ENCODE data around the gene NLRP6.
"Not testable (repeated sequence)": the region's sequence is repeated elsewhere in the genome, so short reads cannot be mapped to it uniquely, and the experiment has no call there.

The NLRP6 gene

DNA sequence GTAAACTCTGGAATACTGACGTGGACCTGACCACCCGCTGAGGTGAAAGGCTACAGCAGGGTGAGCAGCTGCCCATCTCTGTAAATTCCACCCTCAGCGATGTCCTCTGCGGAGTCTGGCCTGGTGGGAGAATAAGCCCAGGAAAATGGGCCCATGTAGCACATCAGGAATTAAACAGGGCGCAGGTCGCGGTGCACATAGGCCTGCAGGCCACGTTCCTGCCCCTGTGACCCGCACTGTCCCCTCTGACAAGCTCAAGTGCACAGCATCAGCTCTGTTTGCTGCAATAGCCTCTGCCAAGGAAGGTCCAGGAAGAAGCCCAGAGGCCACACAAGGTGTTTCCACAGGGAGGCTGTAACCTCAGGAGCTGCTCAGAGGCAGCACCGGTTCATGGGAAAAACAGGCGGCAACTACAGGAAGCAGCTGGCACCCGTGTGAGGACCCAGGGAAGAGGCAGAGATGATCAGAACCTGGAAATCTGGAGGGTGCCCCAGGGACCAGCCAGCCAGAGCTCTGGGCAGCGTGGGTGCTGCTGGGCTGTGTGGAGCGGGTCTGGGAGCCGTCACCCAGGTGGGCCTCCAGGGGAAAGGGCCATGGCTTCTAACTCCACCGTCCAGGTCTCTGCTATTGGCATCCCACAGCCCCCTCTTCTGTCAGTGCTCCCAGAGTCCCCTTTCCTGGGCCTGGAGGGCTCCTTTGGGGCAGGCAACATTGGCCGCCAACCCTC lies 28.6 kb downstream of the NLRP6 start:
- no peak overlapping the region for H3K4me3 ChIP-seq (ENCODE audit: control insufficient read depth, low read depth, low read length)
- TF ChIP-seq CTCF (conservative IDR thresholded peaks at IDR 0.05; ENCODE audit: control insufficient read depth, insufficient read depth, low read depth, low read length): no peak
- DNase-seq (ENCODE audit: low read depth): no peak

- H3K4me3 ChIP-seq (ENCODE audit: control insufficient read depth, low read depth, low read length): peak within 1 kb of the TSS; percentile 71
- DNase-seq (ENCODE audit: low read depth): peak; percentile 91
These were observed 29.8 kb downstream of the NLRP6 start, which contains the start of gene IFITM2 for GRCh38 chr11:307766-308708. TSS of gene IFITM2 (plus strand) at chr11:307816. CDS start at chr11:308193, 377 bp downstream.

DNA sequence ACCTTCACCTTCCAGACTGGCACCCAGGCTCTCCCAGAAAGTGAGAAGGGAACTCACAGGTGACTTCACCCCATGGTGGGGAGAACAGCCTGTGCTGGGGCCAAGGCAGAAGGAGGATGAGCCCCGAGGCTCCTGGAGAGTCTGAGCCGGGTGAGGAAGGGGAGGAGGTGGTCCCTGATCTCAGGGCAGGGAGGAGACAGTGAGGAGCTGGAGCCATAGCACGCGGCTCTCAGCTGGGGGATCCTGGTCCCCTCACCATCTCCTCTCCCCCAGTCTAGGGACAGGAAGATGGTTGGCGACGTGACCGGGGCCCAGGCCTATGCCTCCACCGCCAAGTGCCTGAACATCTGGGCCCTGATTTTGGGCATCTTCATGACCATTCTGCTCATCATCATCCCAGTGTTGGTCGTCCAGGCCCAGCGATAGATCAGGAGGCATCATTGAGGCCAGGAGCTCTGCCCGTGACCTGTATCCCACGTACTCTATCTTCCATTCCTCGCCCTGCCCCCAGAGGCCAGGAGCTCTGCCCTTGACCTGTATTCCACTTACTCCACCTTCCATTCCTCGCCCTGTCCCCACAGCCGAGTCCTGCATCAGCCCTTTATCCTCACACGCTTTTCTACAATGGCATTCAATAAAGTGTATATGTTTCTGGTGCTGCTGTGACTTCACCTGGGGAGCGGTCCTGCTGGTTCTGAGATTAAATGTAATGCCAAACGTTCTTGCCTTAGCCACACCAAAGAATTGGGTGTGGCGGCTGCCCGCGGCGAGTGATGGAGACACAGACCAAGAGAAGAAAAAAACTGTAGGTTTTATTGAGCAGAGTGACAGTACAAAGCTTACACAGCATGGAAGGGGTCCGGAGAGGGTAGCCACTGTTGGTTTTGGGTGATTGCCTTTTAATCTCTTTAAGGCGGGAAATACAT lies 30.8 kb downstream of the NLRP6 start:
- peak overlapping the region; percentile 71 for H3K4me3 ChIP-seq (ENCODE audit: control insufficient read depth, low read depth, low read length)
- DNase-seq (ENCODE audit: low read depth): not testable (repeated sequence)

DNA sequence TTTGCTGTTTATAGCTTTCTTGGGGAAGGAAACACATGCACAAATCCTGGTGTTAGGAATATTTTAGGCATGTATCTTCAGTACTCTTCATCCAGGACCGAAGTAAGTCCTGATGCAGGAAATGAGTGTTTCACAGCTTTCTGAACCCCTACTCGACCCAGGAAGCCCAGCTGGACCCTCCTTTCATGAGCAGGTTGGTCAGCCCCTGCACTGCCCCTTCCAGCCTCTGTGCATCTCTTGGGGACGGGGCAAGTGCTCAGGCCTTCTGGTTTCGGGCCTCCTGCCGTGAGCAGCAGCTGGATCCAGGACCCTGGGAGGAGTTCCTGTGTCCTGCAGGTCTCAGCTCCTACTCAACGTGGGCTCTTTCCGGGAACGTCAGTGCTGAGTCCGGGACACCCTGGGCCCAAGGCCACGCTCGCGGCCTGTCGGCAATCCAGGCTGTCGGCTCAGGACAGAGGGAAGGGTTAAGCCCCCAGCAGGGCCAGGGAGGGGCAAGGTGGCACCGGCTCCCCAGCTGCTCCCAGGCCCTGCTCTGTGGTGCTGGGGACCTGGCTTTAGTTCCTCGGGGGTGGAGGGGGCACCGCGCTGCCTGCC lies 31.9 kb downstream of the NLRP6 start:
- not testable (repeated sequence) for DNase-seq (ENCODE audit: low read depth)
- peak overlapping the region; percentile 71 for H3K4me3 ChIP-seq (ENCODE audit: control insufficient read depth, low read depth, low read length)

DNA sequence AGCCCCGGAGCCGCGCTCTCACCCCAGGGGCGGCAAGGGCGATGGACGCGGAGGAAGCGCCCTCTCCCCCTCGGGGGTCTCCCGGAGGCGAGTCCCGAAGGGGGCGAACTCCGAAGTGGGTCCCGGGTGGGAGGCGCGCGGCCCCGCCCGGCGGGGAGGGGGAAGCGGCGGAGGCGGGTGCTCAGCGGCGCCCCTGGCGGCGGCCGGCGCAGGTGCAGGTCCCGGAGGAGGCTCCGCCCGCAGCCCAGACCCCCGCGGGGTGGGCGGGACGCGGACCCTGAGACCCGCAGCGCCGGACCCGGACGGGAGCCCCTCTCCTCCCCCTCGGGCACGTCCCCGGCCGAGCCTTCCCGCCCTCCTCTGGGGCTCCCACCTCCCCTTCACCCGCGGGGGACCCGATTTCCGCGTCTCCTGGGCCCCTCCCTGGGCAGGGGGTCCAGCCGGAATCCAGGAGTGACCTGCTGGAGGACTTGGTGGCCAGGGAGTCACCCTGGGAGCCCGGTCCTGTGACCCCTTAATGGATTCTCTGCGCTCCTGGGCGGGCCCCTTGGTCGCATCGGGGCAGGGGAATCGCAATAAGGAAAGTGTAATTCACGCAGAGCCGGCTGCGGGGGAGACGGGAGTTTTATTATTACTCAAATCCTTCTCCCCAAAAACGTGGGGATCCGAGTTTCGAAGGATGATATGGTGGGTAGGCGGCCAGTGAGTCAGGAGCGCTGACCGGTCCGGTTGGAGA lies 33.0 kb downstream of the NLRP6 start:
- not testable (repeated sequence) for DNase-seq (ENCODE audit: low read depth)
- H3K4me3 ChIP-seq (ENCODE audit: control insufficient read depth, low read depth, low read length): peak overlapping the region; percentile 23

GRCh38 chr11:312092-312816 lies 34.0 kb downstream of the NLRP6 start:
- no peak for DNase-seq (ENCODE audit: low read depth)
- H3K4me3 ChIP-seq (ENCODE audit: control insufficient read depth, low read depth, low read length): no peak overlapping the region
- TF ChIP-seq CTCF (conservative IDR thresholded peaks at IDR 0.05; ENCODE audit: control insufficient read depth, insufficient read depth, low read depth, low read length): no peak

DNA sequence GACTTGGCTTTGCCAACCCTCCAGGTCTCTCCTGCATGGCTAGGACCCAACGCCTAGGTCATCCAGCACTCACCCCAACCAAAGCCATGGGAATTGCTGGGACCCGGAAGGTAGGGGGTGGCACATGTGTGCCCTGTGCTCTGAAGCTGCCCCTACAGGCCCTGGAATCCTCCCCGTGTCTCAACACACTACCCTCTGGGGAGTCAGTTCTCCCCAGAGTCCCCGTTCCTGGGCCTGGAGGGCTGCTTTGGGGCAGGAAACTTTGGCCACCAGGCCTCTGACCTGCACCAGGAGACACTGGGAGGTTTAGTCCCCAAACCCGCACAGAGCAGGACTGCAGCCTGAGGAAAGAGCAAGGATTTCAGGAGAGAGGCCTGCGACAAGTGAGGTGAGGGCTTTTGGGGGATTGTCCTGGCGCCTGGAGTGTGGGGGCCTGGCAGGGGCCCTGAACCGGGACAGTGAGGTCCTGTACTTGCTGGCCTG lies 35.1 kb downstream of the NLRP6 start:
- DNase-seq (ENCODE audit: low read depth): no peak
- TF ChIP-seq CTCF (conservative IDR thresholded peaks at IDR 0.05; ENCODE audit: control insufficient read depth, insufficient read depth, low read depth, low read length): no peak
- H3K4me3 ChIP-seq (ENCODE audit: control insufficient read depth, low read depth, low read length): no peak overlapping the region
